Measurements from ENCODE around the gene SPATA20. TPM values are rescaled to one million over a fixed set of nuclear protein-coding genes. Genes with fewer than 3 reads are reported as not detected.

SPATA20 gene
- total and polyA plus RNA-seq, 2 of the 4 experiments (the other 2 are of a cell fraction): 17.0 to 35.0 TPM

GRCh38 chr17:50572541-50572940 is 25.6 kb downstream of the SPATA20 start:
- Histone ChIP-seq H2BK5ac (ENCODE audit: low read depth, low read length, poor library complexity, severe bottlenecking) (no peak overlapping the region), H3K18ac (ENCODE audit: low read depth, low read length) (no peak overlapping the region), H3K9me1 (ENCODE audit: insufficient read depth, low read length) (no peaks in the 10 kb centered on the region), H2BK120ac (ENCODE audit: low read depth, low read length) (no peak overlapping the region), H3K56ac (ENCODE audit: extremely low read depth, insufficient read depth, low read length) (no peak overlapping the region), H3K4ac (ENCODE audit: low read depth, low read length) (no peak overlapping the region), H2BK20ac (ENCODE audit: low read depth, low read length) (no peak overlapping the region), H3K14ac (replicated peaks; ENCODE audit: low read depth, low read length) (no peak overlapping the region), H2AK9ac (replicated peaks; ENCODE audit: low read depth, low read length, poor library complexity) (no peak overlapping the region), H3K4me1 (ENCODE audit: control insufficient read depth, insufficient read depth, low read length) (no peaks in the 10 kb centered on the region), H2AFZ (replicated peaks; ENCODE audit: low read length, poor library complexity) (no peak overlapping the region), H4K8ac (ENCODE audit: low read depth in 2 of 2, low read length in 2 of 2) (no peak overlapping the region), H3K79me1 (ENCODE audit: low read depth in 1 of 2, low read length in 2 of 2) (no peaks in the 10 kb centered on the region), H2BK15ac (ENCODE audit: low read depth, low read length) (no peak overlapping the region), H3K27ac (ENCODE audit: insufficient read depth, low read length) (no peak overlapping the region), H3K4me2 (ENCODE audit: low read depth, low read length) (no peak overlapping the region), H3K9me3 (ENCODE audit: control insufficient read depth, insufficient read depth, low read length) (no peaks in the 10 kb centered on the region), H4K91ac (ENCODE audit: insufficient read depth, low read depth, low read length) (no peak overlapping the region), H3K23ac (ENCODE audit: low read depth, low read length) (no peak overlapping the region), H4K20me1 (ENCODE audit: insufficient read depth, low read length) (no peaks in the 10 kb centered on the region), H3K4me3 (ENCODE audit: insufficient read depth, low read depth, low read length) (no peak overlapping the region), H3K27me3 (ENCODE audit: control insufficient read depth, insufficient read depth, low read length) (peaks cover 48% of the 10 kb centered on the region), H3K9ac (ENCODE audit: low read depth, low read length) (no peak overlapping the region), H2AK5ac (ENCODE audit: low read depth, low read length) (no peak overlapping the region), H3K36me3 (ENCODE audit: control insufficient read depth, insufficient read depth, low read length) (no peaks in the 10 kb centered on the region), H4K5ac (ENCODE audit: low read depth, low read length) (no peak overlapping the region)
- dilution Hi-C loops (cut with HindIII; ENCODE audit: low sequenced_read_pairs, unreplicated experiment): no loop called here
- intact Hi-C loops (cut with micrococcal nuclease): no loop called here
- ATAC-seq (ENCODE audit: low read depth): no peak
- POLR2A ChIA-PET (ENCODE audit: unreplicated experiment): no interaction called here
- in situ Hi-C loops (cut with MboI; ENCODE audit: low sequenced_read_pairs): no loop called here
- TF ChIP-seq MAFK (IDR thresholded peaks at IDR 0.05; ENCODE audit: low read depth, low read length): no peak
- no peak for TF ChIP-seq MXI1 (IDR thresholded peaks at IDR 0.05; ENCODE audit: borderline replicate concordance, low read depth, low read length)
- no peak for TF ChIP-seq NFE2L2 (IDR thresholded peaks at IDR 0.05; ENCODE audit: low read depth, low read length)
- no peak for TF ChIP-seq MAZ (IDR thresholded peaks at IDR 0.05; ENCODE audit: borderline replicate concordance, low read depth, low read length)
- no peak for TF ChIP-seq BHLHE40 (IDR thresholded peaks at IDR 0.05; ENCODE audit: low read depth, low read length)
- TF ChIP-seq, protein P1, sequence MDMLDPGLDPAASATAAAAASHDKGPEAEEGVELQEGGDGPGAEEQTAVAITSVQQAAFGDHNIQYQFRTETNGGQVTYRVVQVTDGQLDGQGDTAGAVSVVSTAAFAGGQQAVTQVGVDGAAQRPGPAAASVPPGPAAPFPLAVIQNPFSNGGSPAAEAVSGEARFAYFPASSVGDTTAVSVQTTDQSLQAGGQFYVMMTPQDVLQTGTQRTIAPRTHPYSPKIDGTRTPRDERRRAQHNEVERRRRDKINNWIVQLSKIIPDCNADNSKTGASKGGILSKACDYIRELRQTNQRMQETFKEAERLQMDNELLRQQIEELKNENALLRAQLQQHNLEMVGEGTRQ (IDR thresholded peaks at IDR 0.05; ENCODE audit: low read depth, low read length): no peak
- TF ChIP-seq CEBPB (IDR thresholded peaks at IDR 0.05; ENCODE audit: low read depth, low read length): no peak
- TF ChIP-seq, protein P2, sequence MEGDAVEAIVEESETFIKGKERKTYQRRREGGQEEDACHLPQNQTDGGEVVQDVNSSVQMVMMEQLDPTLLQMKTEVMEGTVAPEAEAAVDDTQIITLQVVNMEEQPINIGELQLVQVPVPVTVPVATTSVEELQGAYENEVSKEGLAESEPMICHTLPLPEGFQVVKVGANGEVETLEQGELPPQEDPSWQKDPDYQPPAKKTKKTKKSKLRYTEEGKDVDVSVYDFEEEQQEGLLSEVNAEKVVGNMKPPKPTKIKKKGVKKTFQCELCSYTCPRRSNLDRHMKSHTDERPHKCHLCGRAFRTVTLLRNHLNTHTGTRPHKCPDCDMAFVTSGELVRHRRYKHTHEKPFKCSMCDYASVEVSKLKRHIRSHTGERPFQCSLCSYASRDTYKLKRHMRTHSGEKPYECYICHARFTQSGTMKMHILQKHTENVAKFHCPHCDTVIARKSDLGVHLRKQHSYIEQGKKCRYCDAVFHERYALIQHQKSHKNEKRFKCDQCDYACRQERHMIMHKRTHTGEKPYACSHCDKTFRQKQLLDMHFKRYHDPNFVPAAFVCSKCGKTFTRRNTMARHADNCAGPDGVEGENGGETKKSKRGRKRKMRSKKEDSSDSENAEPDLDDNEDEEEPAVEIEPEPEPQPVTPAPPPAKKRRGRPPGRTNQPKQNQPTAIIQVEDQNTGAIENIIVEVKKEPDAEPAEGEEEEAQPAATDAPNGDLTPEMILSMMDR (conservative IDR thresholded peaks at IDR 0.05; ENCODE audit: low read depth, low read length): no peak
- TF ChIP-seq, protein P3, sequence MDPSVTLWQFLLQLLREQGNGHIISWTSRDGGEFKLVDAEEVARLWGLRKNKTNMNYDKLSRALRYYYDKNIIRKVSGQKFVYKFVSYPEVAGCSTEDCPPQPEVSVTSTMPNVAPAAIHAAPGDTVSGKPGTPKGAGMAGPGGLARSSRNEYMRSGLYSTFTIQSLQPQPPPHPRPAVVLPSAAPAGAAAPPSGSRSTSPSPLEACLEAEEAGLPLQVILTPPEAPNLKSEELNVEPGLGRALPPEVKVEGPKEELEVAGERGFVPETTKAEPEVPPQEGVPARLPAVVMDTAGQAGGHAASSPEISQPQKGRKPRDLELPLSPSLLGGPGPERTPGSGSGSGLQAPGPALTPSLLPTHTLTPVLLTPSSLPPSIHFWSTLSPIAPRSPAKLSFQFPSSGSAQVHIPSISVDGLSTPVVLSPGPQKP (IDR thresholded peaks at IDR 0.05; ENCODE audit: borderline replicate concordance, low read depth, low read length): no peak
- TF ChIP-seq RCOR1 (IDR thresholded peaks at IDR 0.05; ENCODE audit: insufficient replicate concordance, low read length): no peak
- no peak for TF ChIP-seq RAD21 (IDR thresholded peaks at IDR 0.05; ENCODE audit: low read length)
- no peak for TF ChIP-seq POLR2A (IDR thresholded peaks at IDR 0.05; ENCODE audit: low read depth, low read length)
- no peak for TF ChIP-seq RFX5 (IDR thresholded peaks at IDR 0.05; ENCODE audit: low read depth, low read length)
- no peak for TF ChIP-seq CHD1 (IDR thresholded peaks at IDR 0.05; ENCODE audit: low read depth, low read length)
- no peak for TF ChIP-seq SMC3 (IDR thresholded peaks at IDR 0.05; ENCODE audit: low read depth, low read length)
- TF ChIP-seq FOS (IDR thresholded peaks at IDR 0.05; ENCODE audit: low read depth, low read length): no peak
- 94% methylated on average over 11 of the region's 20 CpGs; no CpG with 5 or more reads in 1 of the 2 experiments for WGBS, 2 experiments (ENCODE audit: extremely low coverage in 2 of 2, insufficient read length in 1 of 2)
- DNase-seq: no peak
- CTCF ChIA-PET: no interaction called here
- no TSS peak for BruUV-seq (replicated peaks)
